Measurements from ENCODE around the gene RAB11FIP3. TPM values are rescaled to one million over a fixed set of nuclear protein-coding genes. Genes with fewer than 3 reads are reported as not detected.

RAB11FIP3 gene
- total RNA-seq, 1 donor from 2014 or later: 5.2 TPM

GRCh38 chr16:442976-443375 lies 17.5 kb downstream of the RAB11FIP3 start:
- Histone ChIP-seq H3K9ac (ENCODE audit: low read depth in 1 of 3, low read length in 3 of 3) (no peak overlapping the region), H3K4me1 (ENCODE audit: control insufficient read depth in 3 of 3, insufficient read depth in 3 of 3, low read length in 3 of 3) (peaks cover 19 to 32% (median 23%) of the 10 kb centered on the region in 3 donors), H3K27ac (ENCODE audit: low read depth, low read length) (no peak overlapping the region), H3K36me3 (ENCODE audit: control insufficient read depth in 3 of 3, insufficient read depth in 3 of 3, low read length in 3 of 3) (no peaks in the 10 kb centered on the region), H3K4me3 (ENCODE audit: low read length in 3 of 3) (no peak overlapping the region), H3K9me3 (ENCODE audit: control insufficient read depth in 3 of 3, low read length in 3 of 3) (no peaks in the 10 kb centered on the region), H3K27me3 (ENCODE audit: control insufficient read depth in 3 of 3, insufficient read depth in 3 of 3, low read length in 3 of 3) (no peaks in the 10 kb centered on the region)

GRCh38 chr16:444027-444426 lies 18.6 kb downstream of the RAB11FIP3 start:
- H3K27me3 ChIP-seq (ENCODE audit: control insufficient read depth in 3 of 3, insufficient read depth in 3 of 3, low read length in 3 of 3): no peaks in the 10 kb centered on the region
- no peak overlapping the region for H3K27ac ChIP-seq (ENCODE audit: low read depth, low read length)
- no peak overlapping the region for H3K9ac ChIP-seq (ENCODE audit: low read depth in 1 of 3, low read length in 3 of 3)

GRCh38 chr16:445566-445965 lies 20.1 kb downstream of the RAB11FIP3 start:
- Histone ChIP-seq H3K27ac (ENCODE audit: low read depth, low read length) (no peak overlapping the region), H3K9me3 (ENCODE audit: control insufficient read depth in 3 of 3, low read length in 3 of 3) (no peaks in the 10 kb centered on the region), H3K4me1 (ENCODE audit: control insufficient read depth in 3 of 3, insufficient read depth in 3 of 3, low read length in 3 of 3) (peaks cover 15 to 28% (median 19%) of the 10 kb centered on the region in 3 donors), H3K27me3 (ENCODE audit: control insufficient read depth in 3 of 3, insufficient read depth in 3 of 3, low read length in 3 of 3) (no peaks in the 10 kb centered on the region), H3K4me3 (ENCODE audit: low read length in 3 of 3) (no peak overlapping the region), H3K9ac (ENCODE audit: low read depth in 1 of 3, low read length in 3 of 3) (no peak overlapping the region), H3K36me3 (ENCODE audit: control insufficient read depth in 3 of 3, insufficient read depth in 3 of 3, low read length in 3 of 3) (no peaks in the 10 kb centered on the region)

More at GRCh38 chr16:444027-444426, 18.6 kb downstream of the RAB11FIP3 start:
- H3K9me3 ChIP-seq (ENCODE audit: control insufficient read depth in 3 of 3, low read length in 3 of 3): no peaks in the 10 kb centered on the region
- H3K4me3 ChIP-seq (ENCODE audit: low read length in 3 of 3): no peak overlapping the region
- no peaks in the 10 kb centered on the region for H3K36me3 ChIP-seq (ENCODE audit: control insufficient read depth in 3 of 3, insufficient read depth in 3 of 3, low read length in 3 of 3)
- H3K4me1 ChIP-seq (ENCODE audit: control insufficient read depth in 3 of 3, insufficient read depth in 3 of 3, low read length in 3 of 3): peaks cover 19 to 32% (median 23%) of the 10 kb centered on the region in 3 donors

- H3K27me3 ChIP-seq (ENCODE audit: control insufficient read depth in 3 of 3, insufficient read depth in 3 of 3, low read length in 3 of 3): no peaks in the 10 kb centered on the region
- H3K4me1 ChIP-seq (ENCODE audit: control insufficient read depth in 3 of 3, insufficient read depth in 3 of 3, low read length in 3 of 3): peaks cover 0 to 8% (median 0%) of the 10 kb centered on the region in 3 donors
- H3K9ac ChIP-seq (ENCODE audit: low read depth in 1 of 3, low read length in 3 of 3): no peak overlapping the region
- no peak overlapping the region for H3K27ac ChIP-seq (ENCODE audit: low read depth, low read length)
- no peak overlapping the region for H3K4me3 ChIP-seq (ENCODE audit: low read length in 3 of 3)
- no peaks in the 10 kb centered on the region for H3K9me3 ChIP-seq (ENCODE audit: control insufficient read depth in 3 of 3, low read length in 3 of 3)
- no peaks in the 10 kb centered on the region for H3K36me3 ChIP-seq (ENCODE audit: control insufficient read depth in 3 of 3, insufficient read depth in 3 of 3, low read length in 3 of 3)
These were observed 24.9 kb downstream of the RAB11FIP3 start for GRCh38 chr16:450385-450784.

- Histone ChIP-seq H3K27ac (ENCODE audit: low read depth, low read length) (no peak overlapping the region), H3K4me1 (ENCODE audit: control insufficient read depth in 3 of 3, insufficient read depth in 3 of 3, low read length in 3 of 3) (peaks cover 0 to 4% (median 0%) of the 10 kb centered on the region in 3 donors), H3K27me3 (ENCODE audit: control insufficient read depth in 3 of 3, insufficient read depth in 3 of 3, low read length in 3 of 3) (no peaks in the 10 kb centered on the region), H3K9ac (ENCODE audit: low read depth in 1 of 3, low read length in 3 of 3) (no peak overlapping the region), H3K4me3 (ENCODE audit: low read length in 3 of 3) (no peak overlapping the region), H3K36me3 (ENCODE audit: control insufficient read depth in 3 of 3, insufficient read depth in 3 of 3, low read length in 3 of 3) (no peaks in the 10 kb centered on the region), H3K9me3 (ENCODE audit: control insufficient read depth in 3 of 3, low read length in 3 of 3) (no peaks in the 10 kb centered on the region)
These were observed 25.5 kb downstream of the RAB11FIP3 start for GRCh38 chr16:450785-451512.

- Histone ChIP-seq H3K9ac (ENCODE audit: low read depth in 1 of 3, low read length in 3 of 3) (no peak overlapping the region), H3K4me1 (ENCODE audit: control insufficient read depth in 3 of 3, insufficient read depth in 3 of 3, low read length in 3 of 3) (peaks cover 4 to 12% (median 11%) of the 10 kb centered on the region in 3 donors), H3K27me3 (ENCODE audit: control insufficient read depth in 3 of 3, insufficient read depth in 3 of 3, low read length in 3 of 3) (no peaks in the 10 kb centered on the region), H3K36me3 (ENCODE audit: control insufficient read depth in 3 of 3, insufficient read depth in 3 of 3, low read length in 3 of 3) (no peaks in the 10 kb centered on the region), H3K27ac (ENCODE audit: low read depth, low read length) (no peak overlapping the region), H3K4me3 (ENCODE audit: low read length in 3 of 3) (no peak overlapping the region), H3K9me3 (ENCODE audit: control insufficient read depth in 3 of 3, low read length in 3 of 3) (no peaks in the 10 kb centered on the region)
These were observed 29.0 kb downstream of the RAB11FIP3 start for GRCh38 chr16:454397-454940.

- no peak overlapping the region for H3K4me3 ChIP-seq (ENCODE audit: low read length in 3 of 3)
- no peaks in the 10 kb centered on the region for H3K27me3 ChIP-seq (ENCODE audit: control insufficient read depth in 3 of 3, insufficient read depth in 3 of 3, low read length in 3 of 3)
- H3K36me3 ChIP-seq (ENCODE audit: control insufficient read depth in 3 of 3, insufficient read depth in 3 of 3, low read length in 3 of 3): no peaks in the 10 kb centered on the region
- H3K9me3 ChIP-seq (ENCODE audit: control insufficient read depth in 3 of 3, low read length in 3 of 3): no peaks in the 10 kb centered on the region
- no peak overlapping the region for H3K9ac ChIP-seq (ENCODE audit: low read depth in 1 of 3, low read length in 3 of 3)
- H3K4me1 ChIP-seq (ENCODE audit: control insufficient read depth in 3 of 3, insufficient read depth in 3 of 3, low read length in 3 of 3): peaks cover 4 to 12% (median 11%) of the 10 kb centered on the region in 3 donors
- no peak overlapping the region for H3K27ac ChIP-seq (ENCODE audit: low read depth, low read length)
These were observed 30.0 kb downstream of the RAB11FIP3 start for GRCh38 chr16:455453-455852.

- no peak overlapping the region for H3K9ac ChIP-seq (ENCODE audit: low read depth in 1 of 3, low read length in 3 of 3)
- H3K36me3 ChIP-seq (ENCODE audit: control insufficient read depth in 3 of 3, insufficient read depth in 3 of 3, low read length in 3 of 3): peaks cover 7 to 10% (median 8%) of the 10 kb centered on the region in 3 donors
- H3K27me3 ChIP-seq (ENCODE audit: control insufficient read depth in 3 of 3, insufficient read depth in 3 of 3, low read length in 3 of 3): no peaks in the 10 kb centered on the region
- H3K4me3 ChIP-seq (ENCODE audit: low read length in 3 of 3): peak overlapping the region in 1 of 3 donors; percentile 5
- H3K27ac ChIP-seq (ENCODE audit: low read depth, low read length): no peak overlapping the region
- no peaks in the 10 kb centered on the region for H3K9me3 ChIP-seq (ENCODE audit: control insufficient read depth in 3 of 3, low read length in 3 of 3)
- H3K4me1 ChIP-seq (ENCODE audit: control insufficient read depth in 3 of 3, insufficient read depth in 3 of 3, low read length in 3 of 3): peaks cover 4 to 12% (median 11%) of the 10 kb centered on the region in 3 donors
These were observed 31.5 kb downstream of the RAB11FIP3 start for GRCh38 chr16:456891-457483.

- Histone ChIP-seq H3K4me1 (ENCODE audit: control insufficient read depth in 3 of 3, insufficient read depth in 3 of 3, low read length in 3 of 3) (peaks cover 4 to 12% (median 11%) of the 10 kb centered on the region in 3 donors), H3K27ac (ENCODE audit: low read depth, low read length) (peak overlapping the region; percentile 44), H3K9me3 (ENCODE audit: control insufficient read depth in 3 of 3, low read length in 3 of 3) (no peaks in the 10 kb centered on the region), H3K4me3 (ENCODE audit: low read length in 3 of 3) (no peak overlapping the region), H3K9ac (ENCODE audit: low read depth in 1 of 3, low read length in 3 of 3) (no peak overlapping the region), H3K36me3 (ENCODE audit: control insufficient read depth in 3 of 3, insufficient read depth in 3 of 3, low read length in 3 of 3) (peaks cover 12 to 16% (median 15%) of the 10 kb centered on the region in 3 donors), H3K27me3 (ENCODE audit: control insufficient read depth in 3 of 3, insufficient read depth in 3 of 3, low read length in 3 of 3) (no peaks in the 10 kb centered on the region)
These were observed 32.4 kb downstream of the RAB11FIP3 start for GRCh38 chr16:457732-458400.

Data from skeletal muscle tissue (tissue), 4 donors.